K562 (cell line): ENCODE results near the gene LCE1D. TPM values are rescaled to one million over a fixed set of nuclear protein-coding genes. Genes with fewer than 3 reads are reported as not detected.

Source experiments
- ATAC-seq: fragments of 200-7000 bp; cut with Tn5 transposase; 3 replicates; pipeline ENCODE4 v1.9.1; 2020; ENCODE audit warnings: moderate library complexity
- BruUV-seq: library from RNA; stranded (reverse); fragments of 400-500 nt; replicated peaks from 2 replicates; lab custom pipeline; 2021; lab: Mats Ljungman, UMichigan
- CTCF ChIA-PET: fragments of 300-600 bp; formaldehyde crosslinking; extraction: SDS; loops from one replicate; lab custom pipeline; 2021; ENCODE audit warnings: low intra/inter-chr PET ratio; lab: Yijun Ruan, JAX
- POLR2A ChIA-PET: fragments of 300-600, 350-650 bp; sonication (Branson Sonifier 250); formaldehyde crosslinking; extraction: SDS; loops from one replicate; lab custom pipeline; 2021; ENCODE audit warnings: antibody characterized with exemption, inconsistent platforms; lab: Yijun Ruan, JAX
- DNase-seq, 4 experiments: peaks; one replicate each; pipeline versions ENCODE4 v3.0.0 to v3.0.0-alpha.2; 2011 to 2018; ENCODE audit warnings: low spot score in 3 of 4, mixed read lengths in 3 of 4; ENCODE audit errors: extremely low read depth in 1 of 4
- FAIRE-seq: peaks from 2 replicates; lab custom pipeline; 2011; peaks lifted over from hg19 to GRCh38; lab: Jason Lieb, UNC
- H2AFZ ChIP-seq: 2 replicates; pipeline ENCODE4 v1.6.0; 2011; ENCODE audit warnings: low read depth, low read length, control low read depth, inconsistent platforms
- H3K27ac ChIP-seq: fragments of 200-600 bp; 3 replicates; pipeline ENCODE4 v1.8.0; 2011; ENCODE audit warnings: low read depth, mild to moderate bottlenecking, control low read depth, inconsistent platforms, low read length, moderate library complexity, mixed read lengths; ENCODE audit errors: extremely low read depth
- H3K27me3 ChIP-seq, 2 experiments: fragments of 300-600 bp in 1 of 2; 2 replicates in 1 of 2; 3 replicates in 1 of 2; pipeline versions ENCODE4 v1.6.0 to v1.8.0; 2011; ENCODE audit warnings: inconsistent platforms in 2 of 2, low read length in 2 of 2, mild to moderate bottlenecking in 1 of 2, mixed read lengths in 1 of 2, moderate library complexity in 1 of 2; ENCODE audit not compliant: control insufficient read depth in 2 of 2, insufficient read depth in 2 of 2
- H3K36me3 ChIP-seq: fragments of 300-600 bp; 3 replicates; pipeline ENCODE4 v1.8.0; 2011; ENCODE audit warnings: mild to moderate bottlenecking, low read length, inconsistent platforms; ENCODE audit not compliant: control insufficient read depth, insufficient read depth
- H3K4me1 ChIP-seq, 2 experiments: fragments of 200-600 bp in 1 of 2; replicated peaks in 1 of 2; 2 replicates in 1 of 2; 3 replicates in 1 of 2; pipeline versions ENCODE4 v1.5.1 to v1.8.0; 2011; ENCODE audit warnings: inconsistent platforms in 2 of 2, low read length in 2 of 2, mild to moderate bottlenecking in 1 of 2, mixed read lengths in 1 of 2, moderate library complexity in 1 of 2; ENCODE audit not compliant: control insufficient read depth in 2 of 2, insufficient read depth in 2 of 2
- H3K4me2 ChIP-seq: 2 replicates; pipeline ENCODE4 v1.6.1; 2011; ENCODE audit warnings: low read length, control low read depth, inconsistent platforms, mixed read lengths; ENCODE audit not compliant: insufficient read depth
- H3K4me3 ChIP-seq: fragments of 200-600 bp; sonication (generic), shearing (Covaris generic); 2 replicates; pipeline ENCODE4 v1.5.1; 2016; ENCODE audit warnings: control low read depth, inconsistent platforms
- H3K79me2 ChIP-seq: fragments of 200-600 bp; 3 replicates; pipeline ENCODE4 v1.8.0; 2011; ENCODE audit warnings: low read length, inconsistent platforms; ENCODE audit not compliant: control insufficient read depth, insufficient read depth
- H3K9ac ChIP-seq, 2 experiments: 2 replicates each; pipeline versions ENCODE4 v1.6.0 to v1.6.1; 2011; ENCODE audit warnings: low read depth in 2 of 2, low read length in 2 of 2, control low read depth in 1 of 2, inconsistent platforms in 1 of 2, mild to moderate bottlenecking in 1 of 2, mixed read lengths in 1 of 2; ENCODE audit not compliant: insufficient read depth in 1 of 2
- H3K9me1 ChIP-seq: one replicate; pipeline ENCODE4 v1.6.0; 2011; ENCODE audit warnings: inconsistent platforms, mild to moderate bottlenecking, low read length, moderate library complexity; ENCODE audit not compliant: control insufficient read depth, insufficient read depth
- H3K9me3 ChIP-seq: replicated peaks from 2 replicates; pipeline ENCODE4 v1.5.1; 2011; ENCODE audit warnings: low read depth, low read length, inconsistent platforms; ENCODE audit not compliant: control insufficient read depth, insufficient read depth
- H4K20me1 ChIP-seq: replicated peaks from 2 replicates; pipeline ENCODE4 v1.6.1; 2011; ENCODE audit warnings: low read length, inconsistent platforms, mixed read lengths; ENCODE audit not compliant: control insufficient read depth, insufficient read depth
- FOSL1 ChIP-seq: fragments of 200-800 bp; sonication (Bioruptor generic); conservative IDR thresholded peaks from 2 replicates; pipeline ENCODE4 v1.6.1; 2016; ENCODE audit warnings: missing genetic modification characterization, missing compliant biosample characterization
- FUS ChIP-seq: fragments of 200-400 bp; formaldehyde crosslinking; optimal IDR thresholded peaks from 2 replicates; pipeline ENCODE3; 2017; ENCODE audit warnings: low read depth, low read length
- HOMEZ ChIP-seq: fragments of 250-450 bp; sonication (Bioruptor Pico); IDR thresholded peaks from 2 replicates; pipeline ENCODE4 v1.4.0; 2020; ENCODE audit warnings: mild to moderate bottlenecking, moderate library complexity
- NONO ChIP-seq, 2 experiments: fragments of 200-400 bp in 1 of 2; fragments of 450-650 bp in 1 of 2; formaldehyde crosslinking in 1 of 2; IDR thresholded peaks; 2 replicates each; pipeline ENCODE4 v1.6.1; 2017; ENCODE audit warnings: low read depth in 2 of 2, mild to moderate bottlenecking in 2 of 2, moderate library complexity in 2 of 2, low read length in 1 of 2
- RCOR1 ChIP-seq, 2 experiments: IDR thresholded peaks; 2 replicates each; pipeline ENCODE4 v1.6.1; 2012; ENCODE audit warnings: low read depth in 2 of 2, low read length in 2 of 2, borderline replicate concordance in 1 of 2, improper control_type of control experiment in 1 of 2
- ZNF318 ChIP-seq, 2 experiments: fragments of 450-650 bp; IDR thresholded peaks; 2 replicates each; pipeline ENCODE4 v1.6.1; 2016; ENCODE audit warnings: mild to moderate bottlenecking in 2 of 2, borderline replicate concordance in 1 of 2, low read depth in 1 of 2, moderate library complexity in 1 of 2
- WGBS: fragments of 100-300 bp; shearing (Covaris generic); methylation state at CpG from one replicate; pipeline ENCODE4 v1.1.6; 2016; ENCODE audit warnings: low coverage, mixed read lengths; ENCODE audit not compliant: insufficient coverage; ENCODE audit errors: missing lambda C conversion rate; 5-methylcytosine and 5-hydroxymethylcytosine counted together
- in situ Hi-C: fragments of 300-500 bp; cut with MboI; formaldehyde crosslinking; loops from 4 replicates; pipeline ENCODE4 v1.15.0; 2018; ENCODE audit warnings: inconsistent platforms, mixed read lengths
- intact Hi-C: fragments of 100-400 bp; cut with micrococcal nuclease; formaldehyde crosslinking; loops from 2 replicates; pipeline ENCODE4 v1.14.2; 2022
- polyA plus RNA-seq, 8 experiments: library from polyadenylated mRNA; depleted of rRNA in 4 of 8; stranded (reverse) in 5 of 8; unstranded in 3 of 8; fragments of >200 nt; fragmentation: Nextera tagmentation in 2 of 8; fragmentation: Illumina TruSeq in 1 of 8; extraction: Ambion mirVana in 2 of 8; extraction: Trizol in 1 of 8; gene quantifications; 2 replicates each; pipeline versions ENCODE4 v1.2.1 to v1.2.3, GENCODE V29; 2011 to 2014; ENCODE audit warnings: inconsistent platforms in 1 of 8, missing spikeins in 1 of 8
- total RNA-seq, 7 experiments: library from RNA; depleted of rRNA in 6 of 7; stranded (reverse); fragments of >200 nt in 6 of 7; fragmentation: Illumina TruSeq in 2 of 7; extraction: Trizol in 2 of 7; gene quantifications; 2 replicates each; pipeline versions ENCODE4 v1.2.1 to v1.2.3, GENCODE V29; 2011 to 2021; ENCODE audit warnings: low replicate concordance in 1 of 7

Gene LCE1D
- total and polyA plus RNA-seq, 9 of the 15 experiments (the other 6 are each of a cell fraction or from before 2014, with no cell fraction given), result not detected

GRCh38 chr1:152759453-152760173 is 36.9 kb upstream of the LCE1D start:
- Histone ChIP-seq H3K27me3 (peaks cover 0 to 19% of the 10 kb centered on the region in 2 experiments; a peak in 2 of 5 replicates), H3K9me1 (no peaks in the 10 kb centered on the region), H2AFZ (no peak overlapping the region), H3K36me3 (no peaks in the 10 kb centered on the region), H3K27ac (no peak overlapping the region), H3K9me3 (no peaks in the 10 kb centered on the region), H3K4me3 (no peak overlapping the region), H3K9ac (no peak overlapping the region), H3K79me2 (no peaks in the 10 kb centered on the region), H4K20me1 (peaks cover 3% of the 10 kb centered on the region; the same call in 1 of the 2 replicates), H3K4me1 (no peaks in the 10 kb centered on the region; a peak in 1 of 5 replicates), H3K4me2 (no peak overlapping the region)
- ChIA-PET CTCF (no interaction called here), POLR2A (interaction anchor here (0.6 kb wide), 1 partner anchor 25 kb away, joined by 4 read pairs; no protein-coding TSS in a partner anchor)
- in situ Hi-C loops (no loop called here), intact Hi-C loops (no loop called here)
- no TSS peak for BruUV-seq
- no peak for ATAC-seq
- WGBS, result 0% methylated on average over 8 of the region's 8 CpGs
- FAIRE-seq, result no peak
- DNase-seq, result no peak
- no peak for TF ChIP-seq NONO (IDR thresholded peaks at IDR 0.05; ENCODE audit: low read depth in 2 of 2, low read length in 1 of 2)
- no peak for TF ChIP-seq FUS
- TF ChIP-seq FOSL1 (tag), result no peak
- TF ChIP-seq HOMEZ (CRISPR knock-in tag), result no peak
- no peak for TF ChIP-seq ZNF318 (IDR thresholded peaks at IDR 0.05; ENCODE audit: borderline replicate concordance in 1 of 2, low read depth in 1 of 2)
- TF ChIP-seq RCOR1 (IDR thresholded peaks at IDR 0.05; ENCODE audit: borderline replicate concordance in 1 of 2, low read depth in 2 of 2, low read length in 2 of 2), result no peak
